ENCODE data around the gene GLIPR1L1. TPM values are rescaled to one million over a fixed set of nuclear protein-coding genes. Genes with fewer than 3 reads are reported as not detected.

Gene GLIPR1L1, protein sequence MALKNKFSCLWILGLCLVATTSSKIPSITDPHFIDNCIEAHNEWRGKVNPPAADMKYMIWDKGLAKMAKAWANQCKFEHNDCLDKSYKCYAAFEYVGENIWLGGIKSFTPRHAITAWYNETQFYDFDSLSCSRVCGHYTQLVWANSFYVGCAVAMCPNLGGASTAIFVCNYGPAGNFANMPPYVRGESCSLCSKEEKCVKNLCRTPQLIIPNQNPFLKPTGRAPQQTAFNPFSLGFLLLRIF
- total RNA-seq: not detected
- polyA plus RNA-seq (ENCODE audit: insufficient read length in 6 of 6): 1 to 10 TPM in 1 of 6 donors, under 1 TPM in 4, not detected in 1; 0.21 to 1.1 (median 0.75) TPM
- long read RNA-seq, donor 1: 0 reads
- long read RNA-seq, donor 2: 0 reads
- long read RNA-seq, donor 3: 0 reads
- long read RNA-seq, donor 4: 0 reads
- long read RNA-seq, donor 5: 0 reads
- long read RNA-seq, donor 6: 0 reads
- long read RNA-seq, donor 7: 0 reads
- long read RNA-seq, donor 8: 0 reads
- long read RNA-seq, donor 9: 0 reads
- long read RNA-seq, donor 10: 0 reads
- long read RNA-seq, donor 11: 0 reads
- long read RNA-seq, donor 12: 0 reads

DNA sequence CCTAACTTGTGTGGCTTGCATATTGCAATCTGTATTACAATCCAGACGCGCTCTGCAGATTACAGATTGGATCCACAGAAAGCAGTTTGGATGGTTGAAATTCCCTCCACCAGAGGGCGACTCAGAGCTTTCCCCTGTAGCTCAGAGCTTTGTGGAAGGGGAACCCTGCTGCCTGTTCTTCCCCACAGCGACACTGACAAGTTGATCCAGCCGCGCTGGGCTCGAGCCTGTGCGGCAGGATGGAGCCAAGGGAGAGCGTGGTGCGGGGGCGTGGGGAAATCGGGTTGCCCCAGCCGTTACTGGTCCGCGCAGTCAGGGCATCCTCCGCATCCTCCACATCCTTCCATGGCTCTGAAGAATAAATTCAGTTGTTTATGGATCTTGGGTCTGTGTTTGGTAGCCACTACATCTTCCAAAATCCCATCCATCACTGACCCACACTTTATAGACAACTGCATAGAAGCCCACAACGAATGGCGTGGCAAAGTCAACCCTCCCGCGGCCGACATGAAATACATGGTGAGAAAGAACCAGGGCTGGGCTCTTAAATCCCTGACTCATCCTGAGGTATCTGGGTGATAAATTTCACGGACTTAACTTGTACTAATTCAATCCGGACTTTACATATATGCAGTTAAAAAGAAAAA lies at the start of gene GLIPR1L1:
TSS of gene GLIPR1L1 (plus strand) at position 287 of the 647 bp plus-strand sequence. CDS start at position 346, 59 bp downstream.
- no peak within 1 kb of the TSS for H3K27ac ChIP-seq
- TF ChIP-seq, protein P1, sequence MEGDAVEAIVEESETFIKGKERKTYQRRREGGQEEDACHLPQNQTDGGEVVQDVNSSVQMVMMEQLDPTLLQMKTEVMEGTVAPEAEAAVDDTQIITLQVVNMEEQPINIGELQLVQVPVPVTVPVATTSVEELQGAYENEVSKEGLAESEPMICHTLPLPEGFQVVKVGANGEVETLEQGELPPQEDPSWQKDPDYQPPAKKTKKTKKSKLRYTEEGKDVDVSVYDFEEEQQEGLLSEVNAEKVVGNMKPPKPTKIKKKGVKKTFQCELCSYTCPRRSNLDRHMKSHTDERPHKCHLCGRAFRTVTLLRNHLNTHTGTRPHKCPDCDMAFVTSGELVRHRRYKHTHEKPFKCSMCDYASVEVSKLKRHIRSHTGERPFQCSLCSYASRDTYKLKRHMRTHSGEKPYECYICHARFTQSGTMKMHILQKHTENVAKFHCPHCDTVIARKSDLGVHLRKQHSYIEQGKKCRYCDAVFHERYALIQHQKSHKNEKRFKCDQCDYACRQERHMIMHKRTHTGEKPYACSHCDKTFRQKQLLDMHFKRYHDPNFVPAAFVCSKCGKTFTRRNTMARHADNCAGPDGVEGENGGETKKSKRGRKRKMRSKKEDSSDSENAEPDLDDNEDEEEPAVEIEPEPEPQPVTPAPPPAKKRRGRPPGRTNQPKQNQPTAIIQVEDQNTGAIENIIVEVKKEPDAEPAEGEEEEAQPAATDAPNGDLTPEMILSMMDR (IDR thresholded peaks at IDR 0.05): peak; percentile 84 to 94
- H3K9me3 ChIP-seq: no peaks in the 10 kb centered on the region
- H3K4me3 ChIP-seq: peak within 1 kb of the TSS in 1 of 2 donors; percentile 24
- H3K27me3 ChIP-seq: peaks cover 0 to 3% of the 10 kb centered on the region in 2 donors
- H3K4me1 ChIP-seq: peaks cover 2 to 22% of the 10 kb centered on the region in 2 donors
- DNase-seq (peak; percentile 76 to 85 (median 82)), ATAC-seq (peak; percentile 89)
- intact Hi-C loops (cut with DNase I): loop anchor here in 1 of 2 donors (10.0 kb wide), 1 partner anchor 160 kb away; no protein-coding TSS in a partner anchor
- no peaks in the 10 kb centered on the region for H3K36me3 ChIP-seq

- no peaks in the 10 kb centered on the region for H3K27me3 ChIP-seq
- no peaks in the 10 kb centered on the region for H3K9me3 ChIP-seq
- TF ChIP-seq, protein P1 (IDR thresholded peaks at IDR 0.05): no peak
- no peaks in the 10 kb centered on the region for H3K4me1 ChIP-seq
- H3K27ac ChIP-seq: no peak overlapping the region
- intact Hi-C loops (cut with DNase I): no loop called here
- no peak overlapping the region for H3K4me3 ChIP-seq
- ATAC-seq (no peak), DNase-seq (no peak)
- H3K36me3 ChIP-seq: no peaks in the 10 kb centered on the region
Observed at GRCh38 chr12:75288860-75289259, 45.6 kb upstream of the GLIPR1L1 start.

GRCh38 chr12:75289753-75290152 lies 44.7 kb upstream of the GLIPR1L1 start:
- no peaks in the 10 kb centered on the region for H3K36me3 ChIP-seq
- no peak for ATAC-seq
- intact Hi-C loops (cut with DNase I): no loop called here
- H3K9me3 ChIP-seq: no peaks in the 10 kb centered on the region
- H3K27ac ChIP-seq: no peak overlapping the region
- no peaks in the 10 kb centered on the region for H3K4me1 ChIP-seq
- no peaks in the 10 kb centered on the region for H3K27me3 ChIP-seq
- peak in 2 of 4 donors; percentile 3 to 13 for DNase-seq
- TF ChIP-seq, protein P1 (IDR thresholded peaks at IDR 0.05): no peak
- no peak overlapping the region for H3K4me3 ChIP-seq

- Histone ChIP-seq H3K27ac (no peak overlapping the region), H3K4me1 (no peaks in the 10 kb centered on the region), H3K36me3 (no peaks in the 10 kb centered on the region), H3K4me3 (no peak overlapping the region), H3K27me3 (no peaks in the 10 kb centered on the region), H3K9me3 (no peaks in the 10 kb centered on the region)
- ATAC-seq: no peak
- DNase-seq: no peak
- intact Hi-C loops (cut with DNase I): no loop called here
- TF ChIP-seq, protein P1 (IDR thresholded peaks at IDR 0.05): no peak
Observed at GRCh38 chr12:75291014-75291413, 43.5 kb upstream of the GLIPR1L1 start.

- H3K27me3 ChIP-seq: no peaks in the 10 kb centered on the region
- H3K27ac ChIP-seq: no peak overlapping the region
- H3K4me3 ChIP-seq: no peak overlapping the region
- no peaks in the 10 kb centered on the region for H3K9me3 ChIP-seq
- intact Hi-C loops (cut with DNase I): no loop called here
- H3K36me3 ChIP-seq: no peaks in the 10 kb centered on the region
- DNase-seq (no peak), ATAC-seq (no peak)
- H3K4me1 ChIP-seq: no peaks in the 10 kb centered on the region
- TF ChIP-seq, protein P1 (IDR thresholded peaks at IDR 0.05): no peak
Observed at GRCh38 chr12:75294336-75294735, 40.1 kb upstream of the GLIPR1L1 start.

All from left lung (tissue), 14 donors.